Astrocyte (in vitro differentiated cells and primary cell): Measurements from ENCODE around the gene KIR3DL1.
"Not testable (repeated sequence)": the region's sequence is repeated elsewhere in the genome, so short reads cannot be mapped to it uniquely, and the experiment has no call there.

Source experiments
- CTCF ChIP-seq: IDR thresholded peaks from 2 replicates; pipeline ENCODE4 v1.5.1; 2011; ENCODE audit warnings: low read depth, mild to moderate bottlenecking, inconsistent platforms, low read length, moderate library complexity; ENCODE audit not compliant: insufficient read depth
- EZH2 ChIP-seq: IDR thresholded peaks from 2 replicates; pipeline ENCODE4 v1.6.1; 2012; ENCODE audit warnings: mild to moderate bottlenecking, low read length, inconsistent platforms; ENCODE audit not compliant: insufficient read depth

DNA sequence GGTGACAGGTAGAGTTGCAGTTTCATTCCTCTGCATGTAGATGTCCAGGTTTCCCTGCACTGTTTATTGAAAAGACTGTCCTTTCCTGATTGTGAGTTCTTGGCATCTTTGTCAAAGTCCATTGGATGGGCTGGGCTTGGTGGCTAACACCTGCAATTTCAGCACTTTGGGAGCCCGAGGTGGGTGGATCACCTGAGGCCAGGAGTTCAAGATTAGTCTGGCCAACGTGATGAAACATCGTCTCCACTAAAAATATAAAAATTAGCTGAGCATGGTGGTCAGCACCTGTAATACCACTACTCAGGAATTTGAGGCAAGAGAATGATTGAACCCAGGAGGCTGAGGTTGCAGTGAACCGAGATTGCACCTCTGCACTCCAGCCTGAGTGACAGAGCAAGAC lies 38.4 kb upstream of the KIR3DL1 start:
- not testable (repeated sequence) for TF ChIP-seq CTCF, EZH2
